CD4-positive, alpha-beta T cell (primary cell): ENCODE measurements around the gene SYNGR2. TPM values are rescaled to one million over a fixed set of nuclear protein-coding genes. Genes with fewer than 3 reads are reported as not detected.
A peak's percentile ranks its signal among the peaks of the same experiment; 100 is the strongest.

Experiments used
- ATAC-seq: fragments of 200-7000 bp; cut with Tn5 transposase; one replicate; pipeline ENCODE4 v1.10.0; 2022; ENCODE audit warnings: mild to moderate bottlenecking; ENCODE audit not compliant: poor library complexity
- CTCF ChIA-PET: fragments of 350-600 bp; sonication (Branson Sonifier 250); formaldehyde crosslinking; loops from one replicate; lab custom pipeline; 2021; ENCODE audit warnings: antibody characterized with exemption, inconsistent platforms; lab: Charles Lee
- POLR2A ChIA-PET: fragments of 350-600 bp; sonication (Branson Sonifier 250); formaldehyde crosslinking; loops from one replicate; lab custom pipeline; 2021; ENCODE audit warnings: antibody characterized with exemption, inconsistent platforms; lab: Charles Lee
- DNase-seq, 14 experiments: peaks; one replicate each; pipeline ENCODE4 v3.0.0-alpha.2; 2013 to 2020; ENCODE audit warnings: mixed read lengths in 2 of 14
- H3K27ac ChIP-seq, 2 donors: one replicate each; pipeline versions ENCODE4 v1.5.1 to v1.7.0; 2013; ENCODE audit warnings: low read length in 2 of 2, low read depth in 1 of 2, mild to moderate bottlenecking in 1 of 2
- H3K27me3 ChIP-seq, 2 experiments: 1 replicate in 1 of 2; 2 replicates in 1 of 2; pipeline versions ENCODE4 v1.6.1 to v1.7.0; 2013; ENCODE audit warnings: low read length in 2 of 2, control low read depth in 1 of 2, mild to moderate bottlenecking in 1 of 2, moderate library complexity in 1 of 2; ENCODE audit not compliant: insufficient read depth in 2 of 2, control insufficient read depth in 1 of 2
- H3K36me3 ChIP-seq: one replicate; pipeline ENCODE4 v1.6.1; 2013; ENCODE audit warnings: low read length, control low read depth; ENCODE audit not compliant: insufficient read depth
- H3K4me1 ChIP-seq: one replicate; pipeline ENCODE4 v1.6.1; 2013; ENCODE audit warnings: low read length, control low read depth; ENCODE audit not compliant: insufficient read depth
- H3K4me3 ChIP-seq: one replicate; pipeline ENCODE4 v1.5.1; 2013; ENCODE audit warnings: mild to moderate bottlenecking, low read length, moderate library complexity
- H3K9me3 ChIP-seq, 2 experiments: 1 replicate in 1 of 2; 2 replicates in 1 of 2; pipeline versions ENCODE4 v1.6.1 to v1.7.0; 2013; ENCODE audit warnings: low read length in 2 of 2, mild to moderate bottlenecking in 2 of 2, control low read depth in 1 of 2, moderate library complexity in 1 of 2; ENCODE audit not compliant: control insufficient read depth in 1 of 2, insufficient read depth in 1 of 2
- H3K27ac Mint-ChIP-seq: one replicate; pipeline ENCODE4 v1.8.0; 2020; ENCODE audit warnings: mixed read lengths
- H3K27me3 Mint-ChIP-seq: one replicate; pipeline ENCODE4 v1.8.0; 2021; ENCODE audit warnings: mixed read lengths
- H3K36me3 Mint-ChIP-seq: one replicate; pipeline ENCODE4 v1.8.0; 2021; ENCODE audit warnings: low read depth, mixed read lengths
- H3K4me1 Mint-ChIP-seq: one replicate; pipeline ENCODE4 v1.8.0; 2021; ENCODE audit warnings: low read depth, mixed read lengths
- H3K4me3 Mint-ChIP-seq: one replicate; pipeline ENCODE4 v1.8.0; 2020; ENCODE audit warnings: mild to moderate bottlenecking, mixed read lengths
- H3K9me3 Mint-ChIP-seq: one replicate; pipeline ENCODE4 v1.8.0; 2020; ENCODE audit warnings: mixed read lengths
- intact Hi-C, 2 experiments: fragments of 100-400 bp; cut with DNase I in 1 of 2; cut with micrococcal nuclease in 1 of 2; formaldehyde crosslinking; loops; one replicate each; pipeline versions ENCODE4 v1.15.1 to v1.9.0; 2023 to 2025; cut with DNase I, micrococcal nuclease
- total RNA-seq, 174 experiments: library from RNA in 2 of 174; stranded (reverse) in 2 of 174; gene quantifications; one replicate each; pipeline ENCODE4 v1.2.3 and lab custom pipeline; 2021 to 2026
- TF ChIP-seq, protein P1 (sequence below): fragments of 200-600 bp; IDR thresholded peaks from one replicate; pipeline ENCODE4 v1.8.0; 2022; ENCODE audit warnings: antibody characterized with exemption, mild to moderate bottlenecking

The SYNGR2 gene
- total RNA-seq, 2 experiments from 2014 or later = 34.9 to 41.3 TPM

DNA sequence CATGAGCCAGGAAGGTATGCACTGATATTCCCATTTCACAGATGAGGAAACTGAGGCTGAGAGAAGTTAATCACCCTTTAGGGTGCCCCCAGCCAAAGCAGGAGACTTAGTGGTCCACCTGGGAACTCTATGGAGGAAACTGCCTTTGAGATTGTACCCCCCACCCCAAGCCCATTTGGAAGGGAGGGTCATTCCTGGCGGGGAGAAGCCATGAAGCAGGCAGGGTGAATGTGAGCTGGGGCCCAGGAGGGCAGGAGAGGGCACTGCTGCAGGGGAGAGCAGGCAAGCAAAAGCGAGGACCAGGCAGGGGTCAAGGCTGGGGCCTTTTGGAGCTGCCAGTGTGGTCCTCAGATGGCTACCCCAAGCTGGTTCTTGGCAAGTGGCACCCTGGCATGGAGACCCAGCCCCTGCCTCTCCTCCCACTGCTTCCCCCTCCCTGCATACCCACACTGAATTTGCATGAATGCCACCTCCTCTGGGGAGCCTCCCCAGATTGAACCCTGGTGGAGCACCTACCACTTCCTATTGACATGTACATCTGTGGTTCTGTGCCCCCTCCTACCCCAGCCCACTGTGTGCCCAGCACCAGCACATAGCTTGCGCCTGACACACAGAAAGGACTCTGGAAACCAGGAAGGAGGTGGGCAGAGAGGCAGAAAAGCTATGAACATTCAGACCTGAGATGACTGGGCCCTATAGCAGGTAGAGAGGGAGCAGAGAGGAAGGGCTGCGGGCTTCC is 38.9 kb upstream of the SYNGR2 start:
- Histone ChIP-seq H3K36me3 (peaks cover 57% of the 10 kb centered on the region), H3K4me3 (peak overlapping the region; percentile 94), H3K27ac (peak overlapping the region; percentile 75 to 92), H3K9me3 (no peaks in the 10 kb centered on the region), H3K27me3 (no peaks in the 10 kb centered on the region), H3K4me1 (peaks cover 76% of the 10 kb centered on the region)
- TF ChIP-seq, protein P1, sequence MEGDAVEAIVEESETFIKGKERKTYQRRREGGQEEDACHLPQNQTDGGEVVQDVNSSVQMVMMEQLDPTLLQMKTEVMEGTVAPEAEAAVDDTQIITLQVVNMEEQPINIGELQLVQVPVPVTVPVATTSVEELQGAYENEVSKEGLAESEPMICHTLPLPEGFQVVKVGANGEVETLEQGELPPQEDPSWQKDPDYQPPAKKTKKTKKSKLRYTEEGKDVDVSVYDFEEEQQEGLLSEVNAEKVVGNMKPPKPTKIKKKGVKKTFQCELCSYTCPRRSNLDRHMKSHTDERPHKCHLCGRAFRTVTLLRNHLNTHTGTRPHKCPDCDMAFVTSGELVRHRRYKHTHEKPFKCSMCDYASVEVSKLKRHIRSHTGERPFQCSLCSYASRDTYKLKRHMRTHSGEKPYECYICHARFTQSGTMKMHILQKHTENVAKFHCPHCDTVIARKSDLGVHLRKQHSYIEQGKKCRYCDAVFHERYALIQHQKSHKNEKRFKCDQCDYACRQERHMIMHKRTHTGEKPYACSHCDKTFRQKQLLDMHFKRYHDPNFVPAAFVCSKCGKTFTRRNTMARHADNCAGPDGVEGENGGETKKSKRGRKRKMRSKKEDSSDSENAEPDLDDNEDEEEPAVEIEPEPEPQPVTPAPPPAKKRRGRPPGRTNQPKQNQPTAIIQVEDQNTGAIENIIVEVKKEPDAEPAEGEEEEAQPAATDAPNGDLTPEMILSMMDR = no peak
- ATAC-seq = peak; percentile 12
- ChIA-PET POLR2A (interaction anchor here (0.5 to 16.9 kb wide), 23 partner anchors 5 to 1402 kb away, joined by 3 to 766 read pairs (median 5); partner anchors contain the start of genes TMC6, TMC8 and TNRC6C), CTCF (interaction anchor here (1.0 to 2.5 kb wide), 2 partner anchors 8 to 16 kb away, joined by 3 to 12 read pairs; no protein-coding TSS in a partner anchor)
- H3K4me1 Mint-ChIP-seq = peaks cover 56% of the 10 kb centered on the region
- DNase-seq = peak in 10 of 14 experiments; percentile 45 to 85 (median 59)
- H3K27ac Mint-ChIP-seq = peak overlapping the region; percentile 96
- no peaks in the 10 kb centered on the region for H3K27me3 Mint-ChIP-seq
- peak overlapping the region; percentile 100 for H3K4me3 Mint-ChIP-seq
- intact Hi-C loops = loop anchor here (1.0 to 10.0 kb wide), 9 partner anchors 8 to 685 kb away; partner anchors contain the start of genes SOCS3 (in 1 of the 2) and SYNGR2 (in 1 of the 2)
- H3K36me3 Mint-ChIP-seq = peaks cover 76% of the 10 kb centered on the region
- H3K9me3 Mint-ChIP-seq = no peaks in the 10 kb centered on the region

DNA sequence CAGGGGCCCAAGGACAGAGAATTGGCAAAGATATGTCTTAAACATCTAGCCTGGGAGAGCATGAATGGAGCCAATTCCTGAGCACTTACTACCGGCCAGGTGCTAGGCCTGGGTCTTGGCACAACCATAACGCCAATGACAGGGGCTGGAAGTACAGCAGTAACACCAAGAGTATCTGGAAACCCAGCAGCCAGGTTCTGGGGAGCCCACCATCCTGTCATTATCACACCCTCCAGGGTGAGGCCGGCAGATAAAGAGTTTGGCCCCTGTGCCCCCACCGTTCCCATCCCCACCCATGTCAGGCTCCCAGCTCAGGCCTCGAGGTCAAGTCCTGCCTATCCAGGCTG is 38.3 kb upstream of the SYNGR2 start:
- ChIA-PET CTCF (interaction anchor here (1.0 to 2.5 kb wide), 3 partner anchors 9 to 46 kb away, joined by 3 to 12 read pairs (median 7); no protein-coding TSS in a partner anchor), POLR2A (interaction anchor here (0.5 to 16.9 kb wide), 24 partner anchors 5 to 1648 kb away, joined by 3 to 766 read pairs (median 6); partner anchors contain the start of genes TMC6, TMC8 and TNRC6C)
- Mint-ChIP-seq H3K4me3 (peak overlapping the region; percentile 100), H3K27me3 (no peaks in the 10 kb centered on the region), H3K27ac (peak overlapping the region; percentile 96), H3K36me3 (peaks cover 79% of the 10 kb centered on the region), H3K9me3 (no peaks in the 10 kb centered on the region), H3K4me1 (peaks cover 60% of the 10 kb centered on the region)
- no peak for ATAC-seq
- Histone ChIP-seq H3K4me1 (peaks cover 76% of the 10 kb centered on the region), H3K36me3 (peaks cover 57% of the 10 kb centered on the region), H3K9me3 (no peaks in the 10 kb centered on the region), H3K4me3 (peak overlapping the region; percentile 94), H3K27me3 (no peaks in the 10 kb centered on the region), H3K27ac (peak overlapping the region; percentile 75 to 92)
- TF ChIP-seq, protein P1 = no peak
- DNase-seq = peak in 1 of 14 experiments; percentile 56
- intact Hi-C loops = loop anchor here (1.0 to 10.0 kb wide), 6 partner anchors 9 to 685 kb away; partner anchors contain the start of gene SYNGR2 (in 1 of the 2)

- Histone ChIP-seq H3K4me1 (peaks cover 76% of the 10 kb centered on the region), H3K27me3 (no peaks in the 10 kb centered on the region), H3K9me3 (no peaks in the 10 kb centered on the region), H3K27ac (peak within 1 kb of the TSS; percentile 75 to 92), H3K4me3 (peak within 1 kb of the TSS; percentile 94), H3K36me3 (peaks cover 57% of the 10 kb centered on the region)
- ChIA-PET CTCF (interaction anchor here (1.0 to 2.5 kb wide), 3 partner anchors 9 to 46 kb away, joined by 3 to 12 read pairs (median 7); no protein-coding TSS in a partner anchor), POLR2A (interaction anchor here (0.5 to 16.9 kb wide), 25 partner anchors 6 to 1648 kb away, joined by 3 to 766 read pairs (median 5); partner anchors contain the start of genes TMC6, TMC8 and TNRC6C)
- TF ChIP-seq, protein P1 = no peak
- peak; percentile 64 to 95 (median 78) for DNase-seq
- Mint-ChIP-seq H3K9me3 (no peaks in the 10 kb centered on the region), H3K4me3 (peak within 1 kb of the TSS; percentile 100), H3K4me1 (peaks cover 64% of the 10 kb centered on the region), H3K27me3 (no peaks in the 10 kb centered on the region), H3K36me3 (peaks cover 79% of the 10 kb centered on the region), H3K27ac (peak within 1 kb of the TSS; percentile 96)
- ATAC-seq = peak; percentile 54
- intact Hi-C loops = loop anchor here (1.0 to 10.0 kb wide), 6 partner anchors 9 to 686 kb away; partner anchors contain the start of gene SYNGR2 (in 1 of the 2)
Measured at GRCh38 chr17:78130437-78131101, 37.8 kb upstream of the SYNGR2 start, which contains the start of gene TMC8. Gene TMC8 (plus strand): TSS chr17:78130771. CDS start chr17:78131589, 818 bp downstream.
